GM12878 (cell line): ENCODE results near the gene FAM193A.

ENCODE experiments used
- BMI1 ChIP-seq: fragments of 450-650 bp; IDR thresholded peaks from 2 replicates; pipeline ENCODE4 v1.6.1; 2016; ENCODE audit warnings: mild to moderate bottlenecking, moderate library complexity, borderline replicate concordance
- CEBPB ChIP-seq, 2 experiments: fragments of 150-350 bp in 1 of 2; IDR thresholded peaks; 2 replicates each; pipeline ENCODE4 v1.6.1; 2012 to 2014; ENCODE audit warnings: low read depth in 2 of 2, low read length in 2 of 2, borderline replicate concordance in 1 of 2, inconsistent platforms in 1 of 2
- CHD1 ChIP-seq: IDR thresholded peaks from 2 replicates; pipeline ENCODE4 v1.6.1; 2012; ENCODE audit warnings: low read depth, low read length, improper control_type of control experiment
- EP300 ChIP-seq, 2 experiments: fragments of 150-350 bp in 1 of 2; IDR thresholded peaks; 2 replicates each; pipeline ENCODE4 v1.6.1; 2011 to 2012; ENCODE audit warnings: low read depth in 2 of 2, low read length in 2 of 2, borderline replicate concordance in 1 of 2, improper control_type of control experiment in 1 of 2, inconsistent platforms in 1 of 2; ENCODE audit not compliant: control insufficient read depth in 1 of 2
- FOXK2 ChIP-seq: fragments of 450-650 bp; IDR thresholded peaks from 2 replicates; pipeline ENCODE4 v1.6.1; 2017; ENCODE audit warnings: mild to moderate bottlenecking, moderate library complexity
- NR2C2 ChIP-seq: IDR thresholded peaks from 2 replicates; pipeline ENCODE4 v1.6.1; 2011; ENCODE audit warnings: borderline replicate concordance, low read depth; ENCODE audit not compliant: control insufficient read depth, insufficient read length
- RAD21 ChIP-seq: IDR thresholded peaks from 2 replicates; pipeline ENCODE4 v1.6.1; 2011; ENCODE audit warnings: mild to moderate bottlenecking, low read depth, low read length, moderate library complexity; ENCODE audit not compliant: insufficient read depth
- ZNF274 ChIP-seq: IDR thresholded peaks from one replicate; pipeline ENCODE4 v1.8.0; 2011; ENCODE audit not compliant: insufficient read length, insufficient read depth
- ZSCAN29 ChIP-seq: fragments of 450-650 bp; IDR thresholded peaks from 2 replicates; pipeline ENCODE4 v1.6.1; 2017; ENCODE audit warnings: mild to moderate bottlenecking, moderate library complexity
- TF ChIP-seq, protein P1 (sequence below), 3 experiments: IDR thresholded peaks in 2 of 3; conservative IDR thresholded peaks in 1 of 3; 2 replicates each; pipeline ENCODE4 v1.5.1; 2011; ENCODE audit warnings: low read depth in 3 of 3, low read length in 3 of 3, mild to moderate bottlenecking in 3 of 3, control low read depth in 2 of 3, moderate library complexity in 2 of 3, inconsistent platforms in 1 of 3, mixed read lengths in 1 of 3; ENCODE audit not compliant: control insufficient read depth in 2 of 3, insufficient read depth in 1 of 3; ENCODE audit errors: extremely low read depth in 1 of 3
- TF ChIP-seq, protein P2 (sequence below): IDR thresholded peaks from 2 replicates; pipeline ENCODE4 v1.6.1; 2012; ENCODE audit warnings: low read depth, low read length, improper control_type of control experiment

DNA sequence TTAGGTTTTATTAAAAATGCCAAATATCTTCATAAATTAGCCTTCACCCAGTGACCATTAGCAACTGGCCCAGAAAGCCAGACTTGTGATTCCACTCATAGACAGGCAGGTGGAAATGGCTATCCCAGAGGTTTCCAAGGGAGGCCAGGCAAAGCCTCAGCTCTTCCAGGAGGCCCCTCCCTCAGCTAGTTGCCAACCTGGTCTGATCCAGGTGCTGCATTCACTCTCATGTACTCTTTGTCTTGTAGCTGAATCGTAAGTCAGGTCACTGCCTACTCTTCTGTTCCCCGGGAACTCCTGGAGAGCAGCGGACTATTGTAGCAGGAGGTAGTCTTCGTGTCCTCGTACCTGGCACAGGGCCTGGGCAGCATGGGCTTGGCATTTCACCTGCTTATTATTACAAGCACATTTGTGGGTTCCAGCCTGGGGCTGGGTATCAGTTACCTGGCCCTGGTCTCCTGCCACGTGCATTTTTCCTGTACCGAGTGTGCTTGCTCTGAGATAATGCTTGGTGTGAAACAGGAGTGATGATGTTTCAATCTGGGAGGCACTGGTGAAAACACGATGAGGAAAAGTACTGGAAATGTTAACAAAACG is 101.6 kb downstream of the FAM193A start:
- no peak for TF ChIP-seq CEBPB (IDR thresholded peaks at IDR 0.05; ENCODE audit: borderline replicate concordance in 1 of 2, low read depth in 2 of 2, low read length in 2 of 2)
- TF ChIP-seq RAD21, result no peak
- TF ChIP-seq ZNF274, result no peak
- TF ChIP-seq FOXK2, result no peak
- TF ChIP-seq, protein P1, sequence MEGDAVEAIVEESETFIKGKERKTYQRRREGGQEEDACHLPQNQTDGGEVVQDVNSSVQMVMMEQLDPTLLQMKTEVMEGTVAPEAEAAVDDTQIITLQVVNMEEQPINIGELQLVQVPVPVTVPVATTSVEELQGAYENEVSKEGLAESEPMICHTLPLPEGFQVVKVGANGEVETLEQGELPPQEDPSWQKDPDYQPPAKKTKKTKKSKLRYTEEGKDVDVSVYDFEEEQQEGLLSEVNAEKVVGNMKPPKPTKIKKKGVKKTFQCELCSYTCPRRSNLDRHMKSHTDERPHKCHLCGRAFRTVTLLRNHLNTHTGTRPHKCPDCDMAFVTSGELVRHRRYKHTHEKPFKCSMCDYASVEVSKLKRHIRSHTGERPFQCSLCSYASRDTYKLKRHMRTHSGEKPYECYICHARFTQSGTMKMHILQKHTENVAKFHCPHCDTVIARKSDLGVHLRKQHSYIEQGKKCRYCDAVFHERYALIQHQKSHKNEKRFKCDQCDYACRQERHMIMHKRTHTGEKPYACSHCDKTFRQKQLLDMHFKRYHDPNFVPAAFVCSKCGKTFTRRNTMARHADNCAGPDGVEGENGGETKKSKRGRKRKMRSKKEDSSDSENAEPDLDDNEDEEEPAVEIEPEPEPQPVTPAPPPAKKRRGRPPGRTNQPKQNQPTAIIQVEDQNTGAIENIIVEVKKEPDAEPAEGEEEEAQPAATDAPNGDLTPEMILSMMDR (IDR thresholded peaks at IDR 0.05 in 2 of 3, conservative IDR thresholded peaks at IDR 0.05 in 1 of 3; ENCODE audit: control insufficient read depth in 2 of 3, extremely low read depth in 1 of 3, insufficient read depth in 1 of 3, low read depth in 3 of 3, low read length in 3 of 3), result no peak
- TF ChIP-seq, protein P2, sequence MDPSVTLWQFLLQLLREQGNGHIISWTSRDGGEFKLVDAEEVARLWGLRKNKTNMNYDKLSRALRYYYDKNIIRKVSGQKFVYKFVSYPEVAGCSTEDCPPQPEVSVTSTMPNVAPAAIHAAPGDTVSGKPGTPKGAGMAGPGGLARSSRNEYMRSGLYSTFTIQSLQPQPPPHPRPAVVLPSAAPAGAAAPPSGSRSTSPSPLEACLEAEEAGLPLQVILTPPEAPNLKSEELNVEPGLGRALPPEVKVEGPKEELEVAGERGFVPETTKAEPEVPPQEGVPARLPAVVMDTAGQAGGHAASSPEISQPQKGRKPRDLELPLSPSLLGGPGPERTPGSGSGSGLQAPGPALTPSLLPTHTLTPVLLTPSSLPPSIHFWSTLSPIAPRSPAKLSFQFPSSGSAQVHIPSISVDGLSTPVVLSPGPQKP, result no peak
- no peak for TF ChIP-seq BMI1
- no peak for TF ChIP-seq NR2C2
- no peak for TF ChIP-seq CHD1
- TF ChIP-seq EP300 (IDR thresholded peaks at IDR 0.05; ENCODE audit: borderline replicate concordance in 1 of 2, control insufficient read depth in 1 of 2, low read depth in 2 of 2, low read length in 2 of 2), result no peak
- TF ChIP-seq ZSCAN29, result no peak
